ENCODE data around the gene C19orf38. TPM values are rescaled to one million over a fixed set of nuclear protein-coding genes. Genes with fewer than 3 reads are reported as not detected.

The C19orf38 gene
- total RNA-seq, 1 experiment from 2014 or later = 0.61 TPM

GRCh38 chr19:10858204-10858828 is 10.1 kb downstream of the C19orf38 start:
- BruUV-seq (replicated peaks) = no TSS peak
- Mint-ChIP-seq H3K4me3 (ENCODE audit: unreplicated experiment) (no peak overlapping the region), H3K9me3 (ENCODE audit: unreplicated experiment) (no peaks in the 10 kb centered on the region), H3K27me3 (ENCODE audit: insufficient read depth, unreplicated experiment) (no peaks in the 10 kb centered on the region), H3K27ac (ENCODE audit: unreplicated experiment) (no peak overlapping the region), H3K4me1 (ENCODE audit: low read depth, unreplicated experiment) (no peaks in the 10 kb centered on the region), H3K36me3 (ENCODE audit: insufficient read depth, unreplicated experiment) (no peaks in the 10 kb centered on the region)
- Histone ChIP-seq H3K27me3 (replicated peaks; ENCODE audit: control insufficient read depth, insufficient read depth, low read length) (no peaks in the 10 kb centered on the region), H3K9me3 (no peaks in the 10 kb centered on the region), H3K36me3 (ENCODE audit: control insufficient read depth, insufficient read depth, low read length) (no peaks in the 10 kb centered on the region), H3K4me1 (no peaks in the 10 kb centered on the region), H3K4me3 (ENCODE audit: low read depth, low read length) (no peak overlapping the region)
- TF ChIP-seq CTCF (IDR thresholded peaks at IDR 0.05; ENCODE audit: insufficient read depth in 1 of 2, low read depth in 1 of 2, low read length in 1 of 2, severe bottlenecking in 1 of 2, unreplicated experiment in 1 of 2) = peak; percentile 51 to 68
- POLR2A ChIA-PET = interaction anchor here (0.6 to 0.8 kb wide), 2 partner anchors 14 to 22 kb away, joined by 3 to 7 read pairs; partner anchors contain the start of gene TMED1
- peak in 1 of 2 experiments; percentile 32 for DNase-seq
- CTCF ChIA-PET = interaction anchor here (0.5 to 1.7 kb wide), 6 partner anchors 9 to 141 kb away, joined by 3 to 7 read pairs (median 6); partner anchors contain the start of genes CARM1, DNM2 and TMED1
- intact Hi-C loops (cut with micrococcal nuclease; ENCODE audit: unreplicated experiment) = no loop called here

GRCh38 chr19:10861103-10861651 is 13.0 kb downstream of the C19orf38 start:
- Histone ChIP-seq H3K9me3 (no peaks in the 10 kb centered on the region), H3K36me3 (ENCODE audit: control insufficient read depth, insufficient read depth, low read length) (no peaks in the 10 kb centered on the region), H3K4me1 (peaks cover 7% of the 10 kb centered on the region; the same call in 1 of the 2 replicates), H3K27me3 (replicated peaks; ENCODE audit: control insufficient read depth, insufficient read depth, low read length) (no peaks in the 10 kb centered on the region), H3K4me3 (ENCODE audit: low read depth, low read length) (no peak overlapping the region)
- Mint-ChIP-seq H3K4me3 (ENCODE audit: unreplicated experiment) (no peak overlapping the region), H3K27ac (ENCODE audit: unreplicated experiment) (no peak overlapping the region), H3K27me3 (ENCODE audit: insufficient read depth, unreplicated experiment) (no peaks in the 10 kb centered on the region), H3K9me3 (ENCODE audit: unreplicated experiment) (no peaks in the 10 kb centered on the region), H3K36me3 (ENCODE audit: insufficient read depth, unreplicated experiment) (no peaks in the 10 kb centered on the region), H3K4me1 (ENCODE audit: low read depth, unreplicated experiment) (peaks cover 8% of the 10 kb centered on the region)
- no TSS peak for BruUV-seq (replicated peaks)
- CTCF ChIA-PET = interaction anchor here (0.7 kb wide), 2 partner anchors 25 to 373 kb away, joined by 3 to 7 read pairs; partner anchors contain the start of gene TMED1
- POLR2A ChIA-PET = no interaction called here
- intact Hi-C loops (cut with micrococcal nuclease; ENCODE audit: unreplicated experiment) = no loop called here
- peak in 1 of 2 experiments; percentile 52 for DNase-seq
- TF ChIP-seq CTCF (IDR thresholded peaks at IDR 0.05; ENCODE audit: insufficient read depth in 1 of 2, low read depth in 1 of 2, low read length in 1 of 2, severe bottlenecking in 1 of 2, unreplicated experiment in 1 of 2) = peak in 1 of 2 experiments; percentile 26

- Mint-ChIP-seq H3K9me3 (ENCODE audit: unreplicated experiment) (no peaks in the 10 kb centered on the region), H3K4me1 (ENCODE audit: low read depth, unreplicated experiment) (peaks cover 8% of the 10 kb centered on the region), H3K27ac (ENCODE audit: unreplicated experiment) (no peak overlapping the region), H3K27me3 (ENCODE audit: insufficient read depth, unreplicated experiment) (no peaks in the 10 kb centered on the region), H3K4me3 (ENCODE audit: unreplicated experiment) (no peak overlapping the region), H3K36me3 (ENCODE audit: insufficient read depth, unreplicated experiment) (no peaks in the 10 kb centered on the region)
- Histone ChIP-seq H3K4me1 (peaks cover 7% of the 10 kb centered on the region; the same call in 1 of the 2 replicates), H3K36me3 (ENCODE audit: control insufficient read depth, insufficient read depth, low read length) (no peaks in the 10 kb centered on the region), H3K4me3 (ENCODE audit: low read depth, low read length) (no peak overlapping the region), H3K27me3 (replicated peaks; ENCODE audit: control insufficient read depth, insufficient read depth, low read length) (no peaks in the 10 kb centered on the region), H3K9me3 (no peaks in the 10 kb centered on the region)
- no peak for DNase-seq
- no TSS peak for BruUV-seq (replicated peaks)
- intact Hi-C loops (cut with micrococcal nuclease; ENCODE audit: unreplicated experiment) = no loop called here
- POLR2A ChIA-PET = no interaction called here
- CTCF ChIA-PET = interaction anchor here (0.6 to 0.7 kb wide), 2 partner anchors 446 to 556 kb away, joined by 3 to 6 read pairs; no protein-coding TSS in a partner anchor
- no peak for TF ChIP-seq CTCF (IDR thresholded peaks at IDR 0.05; ENCODE audit: insufficient read depth in 1 of 2, low read depth in 1 of 2, low read length in 1 of 2, severe bottlenecking in 1 of 2, unreplicated experiment in 1 of 2)
Observed at GRCh38 chr19:10862561-10863106, 14.4 kb downstream of the C19orf38 start.
